Smooth muscle cell (in vitro differentiated cells): Measurements from ENCODE around the gene NKAIN2. TPM values are rescaled to one million over a fixed set of nuclear protein-coding genes. Genes with fewer than 3 reads are reported as not detected.

Experiments
- DNase-seq: peaks from one replicate; lab custom pipeline; 2025; ENCODE audit not compliant: unreplicated experiment; lab: John Stamatoyannopoulos, UW
- H2AFZ ChIP-seq: fragments of 200-600 bp; sonication (generic); 2 replicates; pipeline ENCODE4 v1.6.0; 2016; ENCODE audit warnings: antibody characterized with exemption, low read depth, mild to moderate bottlenecking
- H3F3A ChIP-seq: fragments of 200-600 bp; sonication (generic); 2 replicates; pipeline ENCODE4 v1.6.0; 2017; ENCODE audit warnings: antibody characterized with exemption, low read depth
- H3K27ac ChIP-seq: fragments of 200-600 bp; sonication (generic); 2 replicates; pipeline ENCODE4 v1.5.1; 2016; ENCODE audit warnings: low read depth, mild to moderate bottlenecking
- H3K27me3 ChIP-seq: fragments of 200-600 bp; sonication (generic); 2 replicates; pipeline ENCODE4 v1.6.1; 2016; ENCODE audit warnings: low read depth, mild to moderate bottlenecking
- H3K36me3 ChIP-seq: fragments of 200-600 bp; sonication (generic); 2 replicates; pipeline ENCODE4 v1.5.1; 2016; ENCODE audit warnings: low read depth
- H3K4me1 ChIP-seq: fragments of 200-600 bp; sonication (generic); 2 replicates; pipeline ENCODE4 v1.5.1; 2016; ENCODE audit warnings: low read depth
- H3K4me2 ChIP-seq: fragments of 200-600 bp; sonication (generic); 2 replicates; pipeline ENCODE4 v1.6.0; 2016; ENCODE audit warnings: mild to moderate bottlenecking
- H3K4me3 ChIP-seq: fragments of 200-600 bp; sonication (generic); 2 replicates; pipeline ENCODE4 v1.5.1; 2016; ENCODE audit warnings: mild to moderate bottlenecking
- H3K79me2 ChIP-seq: fragments of 200-600 bp; sonication (generic); 2 replicates; pipeline ENCODE4 v1.6.0; 2016; ENCODE audit warnings: low read depth, mild to moderate bottlenecking
- H3K9ac ChIP-seq: fragments of 200-600 bp; sonication (generic); 2 replicates; pipeline ENCODE4 v1.6.0; 2016; ENCODE audit warnings: low read depth
- H3K9me3 ChIP-seq: fragments of 200-600 bp; sonication (generic); replicated peaks from 2 replicates; pipeline ENCODE4 v1.5.1; 2016; ENCODE audit warnings: low read depth
- H4K20me1 ChIP-seq: fragments of 200-600 bp; sonication (generic); 2 replicates; pipeline ENCODE4 v1.6.0; 2016; ENCODE audit warnings: low read depth
- CTCF ChIP-seq: fragments of 200-600 bp; sonication (generic); IDR thresholded peaks from 2 replicates; pipeline ENCODE4 v1.5.1; 2017; ENCODE audit warnings: borderline replicate concordance, mild to moderate bottlenecking, antibody characterized with exemption; ENCODE audit not compliant: insufficient read depth, poor library complexity, severe bottlenecking
- WGBS: methylation state at CpG from one replicate; pipeline ENCODE4 v1.1.7; 2016; ENCODE audit warnings: low lambda C conversion rate; 5-methylcytosine and 5-hydroxymethylcytosine counted together
- polyA plus RNA-seq: library from polyadenylated mRNA; unstranded; fragments of >200 nt; fragmentation: Nextera tagmentation; extraction: Ambion mirVana; gene quantifications from 2 replicates; pipeline ENCODE4 v1.2.1, GENCODE V29; 2016
- total RNA-seq: library from RNA; depleted of rRNA; stranded (reverse); fragments of >200 nt; gene quantifications from 2 replicates; pipeline ENCODE4 v1.2.3, GENCODE V29; 2014

The NKAIN2 gene
- total and polyA plus RNA-seq, 2 experiments from 2014 or later: 0.09 TPM; not detected in 1

- Histone ChIP-seq H3K27me3 (no peaks in the 10 kb centered on the region), H2AFZ (no peak overlapping the region), H3K4me2 (no peak overlapping the region), H3K79me2 (no peaks in the 10 kb centered on the region), H3K4me3 (no peak overlapping the region), H3K27ac (no peak overlapping the region), H3K36me3 (no peaks in the 10 kb centered on the region), H4K20me1 (no peaks in the 10 kb centered on the region), H3F3A (no peaks in the 10 kb centered on the region), H3K9ac (no peak overlapping the region), H3K4me1 (no peaks in the 10 kb centered on the region), H3K9me3 (no peaks in the 10 kb centered on the region)
- no peak for TF ChIP-seq CTCF
- no peak for DNase-seq
- WGBS: 55% methylated on average over 2 of the region's 2 CpGs
These were observed 386.6 kb downstream of the NKAIN2 start for GRCh38 chr6:124190256-124190655.

- no peaks in the 10 kb centered on the region for H3K79me2 ChIP-seq
These were observed 389.5 kb downstream of the NKAIN2 start for GRCh38 chr6:124193132-124193531.

GRCh38 chr6:124197148-124197547 is 393.5 kb downstream of the NKAIN2 start:
- Histone ChIP-seq H3K4me1 (no peaks in the 10 kb centered on the region), H3K4me2 (no peak overlapping the region), H4K20me1 (no peaks in the 10 kb centered on the region), H2AFZ (no peak overlapping the region), H3F3A (no peaks in the 10 kb centered on the region), H3K27me3 (no peaks in the 10 kb centered on the region), H3K9ac (no peak overlapping the region), H3K79me2 (no peaks in the 10 kb centered on the region), H3K9me3 (no peaks in the 10 kb centered on the region), H3K4me3 (no peak overlapping the region), H3K27ac (no peak overlapping the region), H3K36me3 (no peaks in the 10 kb centered on the region)
- WGBS: 78% methylated on average over 2 of the region's 2 CpGs
- TF ChIP-seq CTCF: no peak
- DNase-seq: no peak

More at GRCh38 chr6:124193132-124193531, 389.5 kb downstream of the NKAIN2 start:
- no peaks in the 10 kb centered on the region for H3K9me3 ChIP-seq
- H3K4me3 ChIP-seq: no peak overlapping the region
- no peaks in the 10 kb centered on the region for H3F3A ChIP-seq
- no peaks in the 10 kb centered on the region for H3K27me3 ChIP-seq
- no peaks in the 10 kb centered on the region for H3K36me3 ChIP-seq
- no peak overlapping the region for H3K9ac ChIP-seq
- no peak overlapping the region for H2AFZ ChIP-seq
- no peaks in the 10 kb centered on the region for H3K4me1 ChIP-seq
- WGBS: 97% methylated on average over 8 of the region's 8 CpGs
- no peak overlapping the region for H3K4me2 ChIP-seq
- DNase-seq: no peak
- TF ChIP-seq CTCF: no peak
- no peaks in the 10 kb centered on the region for H4K20me1 ChIP-seq
- H3K27ac ChIP-seq: no peak overlapping the region

- 80% methylated on average over 3 of the region's 3 CpGs for WGBS
- H3K27me3 ChIP-seq: no peaks in the 10 kb centered on the region
- H3K79me2 ChIP-seq: no peaks in the 10 kb centered on the region
- H3K27ac ChIP-seq: no peak overlapping the region
- no peaks in the 10 kb centered on the region for H4K20me1 ChIP-seq
- no peak overlapping the region for H3K9ac ChIP-seq
- no peak overlapping the region for H3K4me2 ChIP-seq
- H2AFZ ChIP-seq: no peak overlapping the region
- H3K4me1 ChIP-seq: no peaks in the 10 kb centered on the region
- no peak for TF ChIP-seq CTCF
- no peak overlapping the region for H3K4me3 ChIP-seq
- no peak for DNase-seq
- no peaks in the 10 kb centered on the region for H3K9me3 ChIP-seq
- H3F3A ChIP-seq: no peaks in the 10 kb centered on the region
- H3K36me3 ChIP-seq: no peaks in the 10 kb centered on the region
These were observed 395.6 kb downstream of the NKAIN2 start for GRCh38 chr6:124199286-124199685.
